ENCODE data around the gene SLC30A3.

DNA sequence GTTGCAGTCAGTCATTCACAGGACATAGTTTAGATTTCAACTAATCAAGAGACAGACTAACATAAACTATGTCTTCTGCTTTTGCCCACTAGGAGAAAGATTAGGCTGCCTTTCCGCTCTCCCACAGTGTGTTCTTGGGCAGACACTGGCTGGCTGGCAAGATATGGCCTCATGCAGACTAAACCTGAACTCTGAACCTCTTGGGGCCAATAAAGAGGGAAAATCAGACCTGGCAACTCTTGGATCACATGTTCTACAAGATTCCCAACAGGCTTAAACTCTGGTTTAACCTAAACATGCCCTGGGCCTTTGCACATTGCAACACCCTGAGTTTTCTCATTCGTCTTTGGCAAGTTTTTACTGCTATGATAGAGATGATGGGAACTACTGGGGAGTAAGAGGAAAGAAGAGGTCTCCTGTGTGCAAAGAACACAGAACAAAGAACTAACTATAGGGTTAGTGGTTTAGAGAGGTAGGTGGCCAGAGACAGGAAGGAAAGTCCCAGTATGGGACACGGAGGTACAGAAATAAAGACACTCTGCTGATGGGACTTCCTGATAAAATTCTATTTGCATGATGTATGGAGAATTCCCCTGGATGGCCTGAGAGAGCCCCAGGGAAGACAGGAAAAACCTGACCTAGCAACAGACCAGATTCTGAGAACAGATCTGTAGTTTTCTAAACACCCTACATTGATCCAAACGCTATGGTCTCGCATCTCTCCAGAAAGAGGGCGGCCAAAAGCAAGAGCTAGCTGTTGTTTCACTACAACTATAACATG, 53.0 kb downstream of the SLC30A3 start:
- TF ChIP-seq, protein P1, sequence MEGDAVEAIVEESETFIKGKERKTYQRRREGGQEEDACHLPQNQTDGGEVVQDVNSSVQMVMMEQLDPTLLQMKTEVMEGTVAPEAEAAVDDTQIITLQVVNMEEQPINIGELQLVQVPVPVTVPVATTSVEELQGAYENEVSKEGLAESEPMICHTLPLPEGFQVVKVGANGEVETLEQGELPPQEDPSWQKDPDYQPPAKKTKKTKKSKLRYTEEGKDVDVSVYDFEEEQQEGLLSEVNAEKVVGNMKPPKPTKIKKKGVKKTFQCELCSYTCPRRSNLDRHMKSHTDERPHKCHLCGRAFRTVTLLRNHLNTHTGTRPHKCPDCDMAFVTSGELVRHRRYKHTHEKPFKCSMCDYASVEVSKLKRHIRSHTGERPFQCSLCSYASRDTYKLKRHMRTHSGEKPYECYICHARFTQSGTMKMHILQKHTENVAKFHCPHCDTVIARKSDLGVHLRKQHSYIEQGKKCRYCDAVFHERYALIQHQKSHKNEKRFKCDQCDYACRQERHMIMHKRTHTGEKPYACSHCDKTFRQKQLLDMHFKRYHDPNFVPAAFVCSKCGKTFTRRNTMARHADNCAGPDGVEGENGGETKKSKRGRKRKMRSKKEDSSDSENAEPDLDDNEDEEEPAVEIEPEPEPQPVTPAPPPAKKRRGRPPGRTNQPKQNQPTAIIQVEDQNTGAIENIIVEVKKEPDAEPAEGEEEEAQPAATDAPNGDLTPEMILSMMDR (IDR thresholded peaks at IDR 0.05) = no peak
- TF ChIP-seq POLR2A (IDR thresholded peaks at IDR 0.05) (no peak), POLR2AphosphoS5 (IDR thresholded peaks at IDR 0.05) (no peak)
